K562 (cell line): Measurements from ENCODE around the gene HYCC2.

ENCODE experiments used
- EP300 ChIP-seq: IDR thresholded peaks from 2 replicates; pipeline ENCODE4 v1.6.1; 2012; ENCODE audit warnings: low read length, improper control_type of control experiment
- ESRRA ChIP-seq: fragments of 450-650 bp; IDR thresholded peaks from 2 replicates; pipeline ENCODE4 v1.6.1; 2014; ENCODE audit warnings: low read depth, mild to moderate bottlenecking, moderate library complexity, borderline replicate concordance
- PHB ChIP-seq: fragments of 250-450 bp; sonication (Bioruptor Pico); IDR thresholded peaks from 2 replicates; pipeline ENCODE4 v1.5.0; 2021
- SAFB2 ChIP-seq: fragments of 200-400 bp; formaldehyde crosslinking; IDR thresholded peaks from 2 replicates; pipeline ENCODE4 v1.6.1; 2018; ENCODE audit warnings: borderline replicate concordance, low read length, low read depth, moderate library complexity; ENCODE audit not compliant: severe bottlenecking
- SIX5 ChIP-seq, 2 experiments: IDR thresholded peaks; 2 replicates each; pipeline ENCODE4 v1.6.1; 2011; ENCODE audit warnings: low read length in 2 of 2, borderline replicate concordance in 1 of 2, low read depth in 1 of 2, mild to moderate bottlenecking in 1 of 2, moderate library complexity in 1 of 2; ENCODE audit not compliant: insufficient read depth in 1 of 2
- ZBTB1 ChIP-seq: sonication (generic); formaldehyde crosslinking; IDR thresholded peaks from 2 replicates; pipeline ENCODE4 v1.8.1; 2023; ENCODE audit warnings: missing genetic modification reagents, low read depth, mild to moderate bottlenecking, borderline replicate concordance
- ZNF174 ChIP-seq: fragments of 250-450 bp; sonication (Bioruptor Pico); IDR thresholded peaks from 2 replicates; pipeline ENCODE4 v1.4.0; 2020; ENCODE audit warnings: mild to moderate bottlenecking
- ZNF324 ChIP-seq: fragments of 250-450 bp; sonication (Bioruptor Pico); IDR thresholded peaks from 2 replicates; pipeline ENCODE4 v1.4.0; 2020; ENCODE audit warnings: mild to moderate bottlenecking
- TF ChIP-seq, protein P1 (sequence below): sonication (generic); formaldehyde crosslinking; IDR thresholded peaks from 2 replicates; pipeline ENCODE4 v1.8.0; 2022; ENCODE audit warnings: mild to moderate bottlenecking, missing genetic modification reagents
- TF ChIP-seq, protein P2 (sequence below), 3 experiments: IDR thresholded peaks in 2 of 3; conservative IDR thresholded peaks in 1 of 3; 2 replicates each; pipeline ENCODE4 v1.5.1; 2011 to 2012; ENCODE audit warnings: low read length in 3 of 3, mild to moderate bottlenecking in 3 of 3, control low read depth in 2 of 3, improper control_type of control experiment in 1 of 3, inconsistent platforms in 1 of 3, low read depth in 1 of 3, mixed read lengths in 1 of 3, moderate library complexity in 1 of 3; ENCODE audit not compliant: insufficient read depth in 2 of 3
- TF ChIP-seq, protein P3 (sequence below): fragments of 250-450 bp; sonication (Bioruptor Pico); IDR thresholded peaks from 2 replicates; pipeline ENCODE4 v1.4.0; 2020; ENCODE audit warnings: mild to moderate bottlenecking, moderate library complexity
- TF ChIP-seq, protein P4 (sequence below), 2 experiments: fragments of 450-650 bp in 1 of 2; sonication (generic) in 1 of 2; formaldehyde crosslinking in 1 of 2; IDR thresholded peaks in 1 of 2; conservative IDR thresholded peaks in 1 of 2; 2 replicates each; pipeline versions ENCODE4 v1.6.1 to v1.8.1; 2016 to 2023; ENCODE audit warnings: mild to moderate bottlenecking in 2 of 2, moderate library complexity in 2 of 2, inconsistent platforms in 1 of 2, missing genetic modification reagents in 1 of 2

DNA sequence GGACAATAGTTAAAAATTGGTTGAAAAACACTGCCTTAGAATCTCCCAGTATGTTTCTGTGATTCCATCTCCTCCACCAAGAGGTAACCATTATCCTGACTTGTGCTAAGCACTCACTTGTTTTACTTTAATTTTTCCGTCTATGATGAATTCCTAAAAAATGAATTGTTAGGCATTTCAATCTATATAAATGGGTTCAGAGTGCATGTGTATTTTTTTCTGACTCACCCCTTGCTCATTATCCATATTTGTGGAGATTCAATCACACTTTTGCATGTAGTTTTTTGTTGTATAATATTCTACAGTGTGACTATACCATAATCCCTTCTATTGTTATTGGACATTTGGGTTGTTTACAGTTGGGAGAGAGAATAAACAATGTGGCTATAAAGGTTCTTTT is 1.6 kb upstream of the HYCC2 start:
- no peak for TF ChIP-seq ZNF174 (CRISPR knock-in tag)
- TF ChIP-seq, protein P1, sequence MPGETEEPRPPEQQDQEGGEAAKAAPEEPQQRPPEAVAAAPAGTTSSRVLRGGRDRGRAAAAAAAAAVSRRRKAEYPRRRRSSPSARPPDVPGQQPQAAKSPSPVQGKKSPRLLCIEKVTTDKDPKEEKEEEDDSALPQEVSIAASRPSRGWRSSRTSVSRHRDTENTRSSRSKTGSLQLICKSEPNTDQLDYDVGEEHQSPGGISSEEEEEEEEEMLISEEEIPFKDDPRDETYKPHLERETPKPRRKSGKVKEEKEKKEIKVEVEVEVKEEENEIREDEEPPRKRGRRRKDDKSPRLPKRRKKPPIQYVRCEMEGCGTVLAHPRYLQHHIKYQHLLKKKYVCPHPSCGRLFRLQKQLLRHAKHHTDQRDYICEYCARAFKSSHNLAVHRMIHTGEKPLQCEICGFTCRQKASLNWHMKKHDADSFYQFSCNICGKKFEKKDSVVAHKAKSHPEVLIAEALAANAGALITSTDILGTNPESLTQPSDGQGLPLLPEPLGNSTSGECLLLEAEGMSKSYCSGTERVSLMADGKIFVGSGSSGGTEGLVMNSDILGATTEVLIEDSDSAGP (CRISPR knock-in tag) = no peak
- no peak for TF ChIP-seq SAFB2
- no peak for TF ChIP-seq ZNF324 (CRISPR knock-in tag)
- no peak for TF ChIP-seq ESRRA
- TF ChIP-seq EP300 = no peak
- TF ChIP-seq SIX5 (IDR thresholded peaks at IDR 0.05; ENCODE audit: borderline replicate concordance in 1 of 2, insufficient read depth in 1 of 2, low read depth in 1 of 2, low read length in 2 of 2) = no peak
- TF ChIP-seq, protein P2, sequence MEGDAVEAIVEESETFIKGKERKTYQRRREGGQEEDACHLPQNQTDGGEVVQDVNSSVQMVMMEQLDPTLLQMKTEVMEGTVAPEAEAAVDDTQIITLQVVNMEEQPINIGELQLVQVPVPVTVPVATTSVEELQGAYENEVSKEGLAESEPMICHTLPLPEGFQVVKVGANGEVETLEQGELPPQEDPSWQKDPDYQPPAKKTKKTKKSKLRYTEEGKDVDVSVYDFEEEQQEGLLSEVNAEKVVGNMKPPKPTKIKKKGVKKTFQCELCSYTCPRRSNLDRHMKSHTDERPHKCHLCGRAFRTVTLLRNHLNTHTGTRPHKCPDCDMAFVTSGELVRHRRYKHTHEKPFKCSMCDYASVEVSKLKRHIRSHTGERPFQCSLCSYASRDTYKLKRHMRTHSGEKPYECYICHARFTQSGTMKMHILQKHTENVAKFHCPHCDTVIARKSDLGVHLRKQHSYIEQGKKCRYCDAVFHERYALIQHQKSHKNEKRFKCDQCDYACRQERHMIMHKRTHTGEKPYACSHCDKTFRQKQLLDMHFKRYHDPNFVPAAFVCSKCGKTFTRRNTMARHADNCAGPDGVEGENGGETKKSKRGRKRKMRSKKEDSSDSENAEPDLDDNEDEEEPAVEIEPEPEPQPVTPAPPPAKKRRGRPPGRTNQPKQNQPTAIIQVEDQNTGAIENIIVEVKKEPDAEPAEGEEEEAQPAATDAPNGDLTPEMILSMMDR (IDR thresholded peaks at IDR 0.05 in 2 of 3, conservative IDR thresholded peaks at IDR 0.05 in 1 of 3; ENCODE audit: insufficient read depth in 2 of 3, low read depth in 1 of 3, low read length in 3 of 3) = no peak
- TF ChIP-seq, protein P3, sequence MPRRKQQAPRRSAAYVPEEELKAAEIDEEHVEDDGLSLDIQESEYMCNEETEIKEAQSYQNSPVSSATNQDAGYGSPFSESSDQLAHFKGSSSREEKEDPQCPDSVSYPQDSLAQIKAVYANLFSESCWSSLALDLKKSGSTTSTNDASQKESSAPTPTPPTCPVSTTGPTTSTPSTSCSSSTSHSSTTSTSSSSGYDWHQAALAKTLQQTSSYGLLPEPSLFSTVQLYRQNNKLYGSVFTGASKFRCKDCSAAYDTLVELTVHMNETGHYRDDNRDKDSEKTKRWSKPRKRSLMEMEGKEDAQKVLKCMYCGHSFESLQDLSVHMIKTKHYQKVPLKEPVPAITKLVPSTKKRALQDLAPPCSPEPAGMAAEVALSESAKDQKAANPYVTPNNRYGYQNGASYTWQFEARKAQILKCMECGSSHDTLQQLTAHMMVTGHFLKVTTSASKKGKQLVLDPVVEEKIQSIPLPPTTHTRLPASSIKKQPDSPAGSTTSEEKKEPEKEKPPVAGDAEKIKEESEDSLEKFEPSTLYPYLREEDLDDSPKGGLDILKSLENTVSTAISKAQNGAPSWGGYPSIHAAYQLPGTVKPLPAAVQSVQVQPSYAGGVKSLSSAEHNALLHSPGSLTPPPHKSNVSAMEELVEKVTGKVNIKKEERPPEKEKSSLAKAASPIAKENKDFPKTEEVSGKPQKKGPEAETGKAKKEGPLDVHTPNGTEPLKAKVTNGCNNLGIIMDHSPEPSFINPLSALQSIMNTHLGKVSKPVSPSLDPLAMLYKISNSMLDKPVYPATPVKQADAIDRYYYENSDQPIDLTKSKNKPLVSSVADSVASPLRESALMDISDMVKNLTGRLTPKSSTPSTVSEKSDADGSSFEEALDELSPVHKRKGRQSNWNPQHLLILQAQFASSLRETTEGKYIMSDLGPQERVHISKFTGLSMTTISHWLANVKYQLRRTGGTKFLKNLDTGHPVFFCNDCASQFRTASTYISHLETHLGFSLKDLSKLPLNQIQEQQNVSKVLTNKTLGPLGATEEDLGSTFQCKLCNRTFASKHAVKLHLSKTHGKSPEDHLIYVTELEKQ = no peak
- TF ChIP-seq PHB (CRISPR knock-in tag) = no peak
- no peak for TF ChIP-seq ZBTB1
- TF ChIP-seq, protein P4, sequence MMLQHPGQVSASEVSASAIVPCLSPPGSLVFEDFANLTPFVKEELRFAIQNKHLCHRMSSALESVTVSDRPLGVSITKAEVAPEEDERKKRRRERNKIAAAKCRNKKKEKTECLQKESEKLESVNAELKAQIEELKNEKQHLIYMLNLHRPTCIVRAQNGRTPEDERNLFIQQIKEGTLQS (IDR thresholded peaks at IDR 0.05) = no peak
- TF ChIP-seq, protein P4 (CRISPR knock-in tag; conservative IDR thresholded peaks at IDR 0.05) = no peak
